Kidney glomerular epithelial cell (primary cell): ENCODE results near the gene RBMS1.
"Not testable (repeated sequence)": the region's sequence is repeated elsewhere in the genome, so short reads cannot be mapped to it uniquely, and the experiment has no call there.

Source experiments
- DNase-seq: peaks from one replicate; lab custom pipeline; 2025; lab: John Stamatoyannopoulos, UW

Gene RBMS1

DNA sequence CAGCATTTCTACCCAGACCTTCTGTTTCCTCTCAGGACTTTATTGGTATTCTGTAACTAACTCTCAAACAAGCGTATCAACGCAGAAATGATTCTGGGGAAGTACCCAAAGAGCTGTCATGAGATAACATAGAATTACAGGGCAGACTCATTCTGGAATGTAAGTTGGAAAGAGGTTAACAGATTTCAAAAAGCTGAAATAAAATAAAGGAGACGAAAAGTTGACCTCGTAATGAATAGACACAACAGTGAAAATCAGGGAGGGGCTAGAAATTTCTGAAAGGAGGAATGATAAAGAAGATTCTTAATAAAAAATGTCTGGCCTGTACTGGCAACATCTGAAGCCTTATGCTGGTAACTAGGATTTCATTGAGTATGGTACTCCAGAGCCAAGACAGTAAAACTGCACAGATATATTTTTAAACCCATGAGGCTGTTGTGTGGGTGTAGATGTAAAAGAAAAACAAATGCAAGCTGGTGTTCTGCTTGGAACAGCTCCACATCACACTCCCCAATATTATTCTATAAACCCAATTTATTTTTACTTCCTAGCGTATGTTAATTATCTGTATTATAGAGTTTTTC, 23.9 kb downstream of the RBMS1 start:
- no peak for DNase-seq

DNA sequence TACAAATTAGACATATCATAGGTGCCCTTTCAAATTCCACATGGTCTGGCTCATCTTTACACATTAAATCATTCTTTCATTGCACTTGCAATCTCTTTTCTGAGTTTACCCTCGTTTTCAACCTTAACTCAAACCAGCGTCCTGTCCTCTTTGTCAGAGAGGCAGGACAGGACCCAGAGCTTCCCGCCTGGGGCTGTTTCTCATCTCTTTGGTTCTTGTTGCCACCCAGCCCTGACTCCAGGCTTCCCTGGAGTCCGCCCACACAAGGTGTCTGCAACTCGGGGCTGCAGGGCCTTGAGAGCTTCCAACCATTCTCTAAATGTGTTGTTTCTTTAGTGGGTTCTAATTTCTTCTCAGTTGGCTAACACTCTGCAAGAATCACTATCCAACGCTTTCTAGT, 24.4 kb downstream of the RBMS1 start:
- no peak for DNase-seq

DNA sequence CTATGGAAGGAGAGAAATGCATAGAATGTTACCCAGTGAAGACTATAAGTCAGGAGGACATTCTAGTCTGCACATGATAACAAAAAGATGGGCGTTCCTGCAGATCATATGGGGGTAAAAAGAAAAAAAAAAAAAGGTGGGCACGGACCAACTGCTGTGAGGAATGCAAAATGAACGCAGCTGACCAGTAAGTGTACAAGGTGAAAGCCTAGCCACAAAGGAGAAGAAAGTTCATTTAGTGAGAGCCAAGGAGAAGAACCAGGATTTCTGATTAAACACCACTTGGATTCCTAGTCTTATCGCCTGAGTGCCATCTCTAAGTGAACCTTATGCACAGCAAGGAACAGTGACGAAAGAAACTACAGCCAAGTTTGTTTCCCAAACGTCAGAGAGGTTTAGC, 26.5 kb downstream of the RBMS1 start:
- DNase-seq: no peak

DNA sequence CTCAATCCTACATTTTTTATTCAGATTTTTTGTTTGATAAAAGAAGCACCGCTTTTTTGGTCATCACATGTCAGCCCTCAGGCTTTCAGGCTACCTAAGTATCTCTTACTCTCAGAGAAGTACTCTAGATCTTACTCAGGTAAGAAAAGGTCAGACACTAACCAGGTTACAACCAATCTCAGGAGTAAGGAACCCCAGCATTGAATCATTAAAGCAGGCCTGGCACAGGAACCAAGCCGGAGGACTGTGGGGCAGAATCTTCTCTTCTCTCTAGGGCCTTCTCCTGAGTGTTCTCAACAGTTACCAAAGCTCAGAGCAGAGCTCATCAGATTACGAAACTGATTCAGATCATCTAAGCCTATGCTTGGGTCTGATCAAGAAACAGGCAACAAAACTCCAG, 28.2 kb downstream of the RBMS1 start:
- DNase-seq: no peak

DNA sequence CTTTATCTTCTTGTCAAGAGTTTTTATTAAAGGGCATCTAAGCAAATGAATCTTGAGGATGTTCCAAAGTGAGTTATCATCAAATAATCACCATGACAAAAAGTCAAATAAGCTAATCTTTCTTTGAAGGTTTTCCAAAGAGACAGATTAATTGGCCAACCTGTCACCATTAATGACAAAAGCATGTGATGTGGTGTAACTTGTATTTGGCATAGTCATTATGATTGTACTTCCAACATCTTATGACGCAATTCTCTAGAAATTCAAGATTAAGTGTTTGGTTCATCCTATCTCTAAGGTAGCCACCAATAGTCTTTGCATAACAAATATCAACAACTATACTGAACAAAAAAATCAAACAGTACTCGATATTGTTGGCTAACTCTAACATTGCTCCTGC, 28.6 kb downstream of the RBMS1 start:
- no peak for DNase-seq

DNA sequence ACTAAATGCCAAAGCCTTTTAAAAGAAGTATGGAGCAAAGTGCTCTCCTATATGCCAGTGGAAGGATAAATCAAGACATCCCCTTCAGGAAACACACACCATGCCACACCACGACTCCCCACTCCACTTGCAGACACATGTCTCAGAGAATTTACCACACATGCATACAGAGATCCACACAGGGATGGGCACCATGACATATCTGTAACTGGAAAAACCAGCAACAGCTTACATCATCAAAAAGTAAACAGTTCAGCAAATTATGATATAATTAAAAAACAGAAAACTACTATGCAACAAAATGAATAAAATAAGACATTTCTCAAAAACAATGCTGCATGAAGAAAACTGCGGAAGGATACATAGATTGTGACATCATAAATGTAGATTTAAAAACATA, 29.6 kb downstream of the RBMS1 start:
- DNase-seq: no peak

DNA sequence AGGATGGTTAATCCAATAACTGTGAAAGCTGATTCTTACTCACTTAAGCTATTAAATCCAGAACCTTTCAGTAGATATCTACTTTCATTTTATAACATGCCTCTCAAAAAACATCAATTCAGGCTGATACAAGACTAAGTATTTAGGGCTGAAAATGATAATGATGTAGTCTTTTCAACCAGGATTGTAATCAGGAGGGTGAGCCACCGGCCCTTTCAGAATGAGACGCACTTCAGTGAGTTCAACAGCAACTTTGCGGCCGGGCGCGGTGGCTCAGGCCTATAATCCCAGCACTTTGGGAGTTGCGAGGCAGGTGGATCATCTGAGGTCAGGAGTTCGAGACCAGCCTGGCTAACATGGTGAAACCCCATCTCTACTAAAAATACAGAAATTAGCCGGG, 30.4 kb downstream of the RBMS1 start:
- DNase-seq: no peak

DNA sequence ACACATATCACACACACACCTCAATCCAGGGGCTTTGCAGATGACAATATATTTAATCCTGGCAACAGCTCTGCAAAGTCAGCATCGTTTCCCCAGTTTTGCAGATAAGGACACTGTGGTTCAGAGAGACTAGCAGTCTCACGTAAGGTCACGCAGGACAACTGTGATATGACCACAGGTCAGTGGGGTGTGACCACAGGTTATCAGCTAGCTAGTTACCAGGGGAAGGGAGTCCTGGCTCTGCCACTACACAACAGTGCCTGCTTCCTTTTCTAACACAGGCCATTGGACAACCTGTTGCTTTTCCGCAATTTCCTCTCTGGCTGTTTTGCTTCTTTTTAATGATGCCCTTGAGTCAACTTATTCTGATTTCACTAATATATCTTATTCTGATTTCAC, 33.3 kb downstream of the RBMS1 start:
- DNase-seq: no peak

DNA sequence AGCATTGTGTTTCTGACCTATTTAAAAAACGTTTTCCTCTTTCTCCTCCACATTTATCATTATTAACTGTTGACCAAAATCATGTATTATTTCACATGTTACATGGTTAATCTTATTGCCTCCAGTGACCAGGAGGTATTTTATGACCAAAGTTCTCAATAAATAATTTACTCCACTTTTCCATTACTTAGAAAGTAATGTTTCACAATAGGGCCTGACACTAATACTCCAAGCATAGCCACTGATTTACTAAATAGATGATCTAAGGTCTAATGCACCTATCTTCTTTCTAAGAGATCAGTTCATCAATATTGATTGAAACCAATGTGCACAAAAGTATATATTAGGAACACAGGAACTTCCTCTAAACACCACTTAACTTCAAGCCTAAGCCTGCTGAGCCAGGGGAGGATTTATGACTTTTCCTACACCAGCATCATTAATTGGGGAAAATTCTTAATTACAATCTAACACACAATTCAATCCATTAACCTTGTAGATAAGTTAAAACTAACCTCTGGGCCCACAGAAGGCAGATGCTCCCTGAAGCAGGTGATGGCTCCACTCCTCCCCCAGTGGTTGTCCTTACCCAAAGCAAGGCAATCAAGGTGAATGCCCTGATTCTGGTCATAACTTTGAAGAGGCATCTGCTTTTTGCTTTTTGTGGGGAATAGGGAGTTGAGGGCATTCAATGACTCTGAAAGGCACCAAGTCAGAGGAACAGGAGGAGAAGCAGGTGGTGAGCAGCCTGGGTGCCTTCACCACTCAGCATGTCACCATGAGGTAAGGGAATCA, 33.9 kb downstream of the RBMS1 start:
- no peak for DNase-seq

DNA sequence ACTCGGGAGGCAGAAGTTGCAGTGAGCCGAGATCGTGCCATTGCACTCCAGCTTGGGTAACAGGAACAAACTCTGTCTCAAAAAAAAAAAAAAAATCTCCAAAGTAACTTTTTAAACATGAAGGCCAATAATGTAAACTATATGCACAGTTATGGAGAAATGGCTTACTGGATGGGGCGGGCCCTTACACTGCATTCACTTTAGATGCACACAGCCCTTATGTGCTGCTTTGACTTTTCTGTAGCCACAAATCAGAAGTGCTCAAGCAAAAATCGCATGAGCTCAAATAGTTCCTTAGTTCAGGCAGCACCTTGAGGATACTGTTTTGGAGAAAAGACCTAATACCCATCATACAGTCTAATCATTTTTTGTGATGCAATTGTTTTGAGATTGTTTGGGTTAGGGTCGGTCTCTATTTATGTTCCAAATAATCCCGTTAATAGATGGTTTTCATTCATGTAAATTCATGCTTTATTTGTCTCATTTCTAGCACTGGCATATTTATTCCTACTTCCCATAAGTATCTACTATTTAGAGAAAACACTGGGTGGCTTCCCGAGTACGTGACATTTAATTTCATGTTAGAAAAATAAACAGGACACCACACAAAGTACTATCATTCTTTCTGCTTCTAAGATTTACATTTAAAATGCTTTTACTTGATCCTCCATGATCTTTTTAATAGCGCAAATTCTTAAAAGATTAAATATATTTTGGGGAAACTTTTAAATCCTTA, 34.7 kb downstream of the RBMS1 start:
- DNase-seq: no peak

DNA sequence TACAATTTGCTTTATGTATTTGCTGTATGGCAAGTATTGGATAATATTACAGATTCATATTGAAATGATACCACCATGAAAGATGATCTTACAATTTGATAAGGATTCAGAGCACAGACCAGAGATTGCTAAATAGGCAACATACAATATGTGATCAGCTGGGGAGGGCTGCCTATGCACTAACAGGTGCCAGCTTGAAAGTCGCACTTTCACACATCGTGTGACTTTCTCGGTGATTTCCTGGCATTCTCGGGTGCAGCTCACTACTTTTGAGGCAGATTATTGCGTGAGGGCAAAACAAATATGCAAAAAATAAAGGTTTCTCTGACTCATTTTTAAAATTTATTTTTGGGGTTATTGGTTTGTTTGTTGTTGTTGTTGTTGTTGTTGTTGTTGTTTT, 36.0 kb downstream of the RBMS1 start:
- no peak for DNase-seq

DNA sequence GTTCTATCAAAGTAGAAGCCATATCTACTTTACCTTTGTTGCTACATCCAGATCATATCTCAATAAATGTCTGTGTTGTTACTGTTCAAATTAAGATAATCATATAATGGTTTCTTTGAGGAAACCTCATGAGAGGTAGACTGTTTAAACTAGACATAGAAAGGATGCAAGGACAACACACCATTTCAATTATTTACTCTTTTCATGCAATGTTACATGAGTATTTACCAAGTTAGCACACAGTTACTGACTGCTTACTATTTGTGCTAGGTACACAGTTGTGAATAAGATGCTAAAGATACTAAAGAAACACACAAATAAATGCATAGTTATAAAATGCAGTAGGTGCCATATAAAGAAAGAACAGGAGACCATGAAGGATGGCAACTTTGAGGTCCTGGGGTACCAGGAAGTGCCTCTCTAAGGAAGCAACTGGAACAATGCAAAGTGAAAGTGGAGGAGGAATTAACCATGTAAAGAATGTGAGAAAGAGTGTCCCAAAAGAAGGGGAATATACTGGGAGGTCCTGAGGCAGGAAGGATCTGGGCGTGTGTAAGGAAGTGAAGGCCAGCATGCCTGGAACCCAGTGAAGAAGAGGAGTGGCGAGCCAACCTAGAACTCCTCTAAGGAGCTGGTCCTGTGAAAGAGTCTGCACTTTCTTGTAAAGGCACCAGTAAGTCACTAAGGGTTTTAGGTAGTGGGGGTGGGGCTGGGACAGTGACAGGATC, 39.4 kb downstream of the RBMS1 start:
- no peak for DNase-seq

DNA sequence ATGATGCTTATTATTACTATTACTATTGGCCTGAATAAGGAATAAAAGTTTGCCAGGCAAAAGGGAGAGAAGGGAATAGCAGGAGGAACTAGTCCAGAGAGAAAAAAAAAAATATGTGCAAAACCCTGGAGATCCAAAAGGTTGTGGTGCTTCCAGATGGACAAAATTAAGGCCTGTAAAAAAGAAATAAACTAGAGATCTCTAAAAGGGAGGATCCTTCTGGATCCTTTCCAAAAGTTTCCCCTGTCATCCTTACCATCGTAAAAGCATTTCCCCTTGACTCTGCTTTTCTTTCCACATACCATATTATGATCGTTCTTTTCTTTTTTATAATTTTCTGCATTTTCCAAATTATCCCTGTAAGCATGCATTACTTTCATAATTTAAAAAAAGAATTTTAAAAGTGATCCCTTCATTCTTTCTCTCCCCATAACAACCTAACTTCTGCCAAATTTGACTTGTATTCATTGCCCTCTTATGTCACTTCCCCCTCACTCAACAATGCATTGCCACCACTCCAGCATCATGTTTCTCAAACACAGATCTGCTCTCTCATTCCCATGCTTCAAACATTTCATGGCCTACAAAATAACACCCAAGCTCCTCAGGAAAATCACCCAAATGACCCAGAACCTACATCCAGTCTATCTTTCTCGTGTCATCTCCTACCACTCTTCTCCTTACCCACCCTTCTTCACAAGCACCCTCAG, 40.3 kb downstream of the RBMS1 start:
- DNase-seq: no peak

DNA sequence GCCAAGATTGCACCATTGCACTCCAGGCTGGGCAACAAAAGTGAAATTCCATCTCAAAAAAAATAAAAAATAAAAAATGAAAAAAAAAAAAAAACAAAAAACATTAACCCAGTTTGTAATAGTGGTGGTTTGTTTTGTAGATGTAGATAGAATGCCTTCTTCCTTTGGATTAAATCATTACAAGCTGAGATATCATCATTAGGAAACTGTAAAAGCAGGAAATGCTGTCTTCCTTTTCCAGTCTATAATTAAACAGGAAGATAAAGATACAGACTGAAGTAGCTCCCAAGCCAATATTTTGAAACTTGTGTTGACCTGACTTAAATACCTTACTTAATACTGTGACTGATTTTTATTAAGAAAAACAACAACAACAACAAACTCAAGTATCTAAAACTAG, 43.1 kb downstream of the RBMS1 start:
- no peak for DNase-seq

DNA sequence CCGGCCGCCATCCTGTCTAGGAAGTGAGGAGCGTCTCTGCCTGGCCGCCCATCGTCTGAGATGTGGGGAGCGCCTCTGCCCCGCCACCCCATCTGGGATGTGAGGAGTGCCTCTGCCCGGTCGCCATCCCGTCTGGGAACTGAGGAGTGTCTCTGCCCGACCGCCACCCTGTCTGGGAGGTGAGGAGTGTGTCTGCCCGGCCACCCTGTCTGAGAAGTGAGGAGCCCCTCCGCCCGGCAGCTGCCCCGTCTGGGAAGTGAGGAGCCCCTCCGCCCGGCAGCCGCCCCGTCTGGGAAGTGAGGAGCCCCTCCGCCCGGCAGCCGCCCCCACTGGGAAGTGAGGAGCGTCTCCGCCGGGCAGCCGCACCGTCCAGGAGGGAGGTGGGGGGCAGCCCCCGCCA, 44.8 kb downstream of the RBMS1 start:
- DNase-seq: not testable (repeated sequence)

DNA sequence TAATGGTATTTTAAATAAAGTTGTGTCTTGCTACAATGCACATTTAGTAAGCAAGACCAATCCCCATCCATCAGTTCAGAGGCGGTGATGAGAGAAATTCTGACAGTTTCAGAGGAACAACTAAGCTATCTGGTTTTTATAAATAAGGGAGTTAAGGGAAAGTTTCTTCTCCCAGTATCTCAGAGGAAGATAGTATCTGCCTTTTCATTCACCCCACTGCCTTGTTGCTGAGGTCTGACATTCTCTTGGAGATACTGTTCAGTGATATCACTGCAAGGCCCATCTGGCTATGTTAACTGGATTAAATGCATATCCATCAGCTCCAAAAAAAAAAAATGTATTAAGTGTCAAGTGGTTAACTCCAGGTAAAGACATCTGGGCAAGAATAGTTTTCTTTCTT, 47.9 kb downstream of the RBMS1 start:
- DNase-seq: no peak

DNA sequence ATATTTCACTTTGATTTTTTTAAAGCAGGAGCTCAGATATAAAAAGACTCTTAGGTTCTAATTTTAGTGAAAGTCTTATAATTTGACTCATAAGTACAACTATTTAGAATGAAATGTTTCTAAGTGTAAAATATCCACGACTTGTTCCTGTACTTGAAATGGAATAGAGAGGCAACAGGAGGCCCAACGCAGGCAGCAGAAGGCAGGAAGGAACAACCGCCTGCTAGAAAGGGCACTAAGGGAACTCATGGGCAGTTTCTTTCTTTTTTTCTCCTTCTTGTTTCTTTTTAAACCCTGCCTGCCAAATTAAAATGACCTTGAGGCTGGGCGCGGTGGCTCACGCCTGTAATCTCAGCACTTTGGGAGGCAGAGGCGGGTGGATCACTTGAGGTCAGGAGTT, 51.0 kb downstream of the RBMS1 start:
- no peak for DNase-seq

DNA sequence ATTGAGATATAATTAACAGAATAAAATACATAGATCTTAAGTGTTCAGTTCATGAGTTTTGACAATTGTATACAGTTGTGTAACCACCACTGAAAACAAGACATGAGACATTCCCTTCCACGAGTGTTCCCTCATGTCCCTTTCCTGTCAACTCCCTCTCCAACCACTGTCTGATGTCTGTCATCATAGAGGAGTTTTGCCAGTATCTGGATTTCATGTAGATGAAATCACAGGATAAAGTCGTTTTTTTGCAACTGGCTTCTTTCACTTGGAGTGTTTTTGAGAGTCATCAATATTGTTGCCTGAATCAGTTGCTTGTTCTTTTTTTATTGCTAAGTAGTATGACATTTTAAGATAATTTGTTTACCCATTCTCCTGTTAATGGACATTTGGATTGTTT, 52.7 kb downstream of the RBMS1 start:
- no peak for DNase-seq

DNA sequence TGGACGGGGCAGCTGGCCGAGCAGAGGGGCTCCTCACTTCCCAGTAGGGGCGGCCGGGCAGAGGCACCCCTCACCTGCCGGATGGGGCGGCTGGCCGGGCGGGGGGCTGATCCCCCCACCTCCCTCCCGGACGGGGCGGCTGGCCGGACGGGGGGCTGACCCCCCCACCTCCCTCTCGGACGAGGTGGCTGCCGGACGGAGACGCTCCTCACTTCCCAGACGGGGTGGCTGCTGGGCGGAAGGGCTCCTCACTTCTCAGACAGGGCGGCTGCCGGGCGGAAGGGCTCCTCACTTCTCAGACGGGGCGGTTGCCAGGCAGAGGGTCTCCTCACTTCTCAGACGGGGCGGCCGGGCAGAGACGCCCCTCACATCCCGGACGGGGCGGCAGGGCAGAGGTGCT, 54.6 kb downstream of the RBMS1 start:
- not testable (repeated sequence) for DNase-seq

DNA sequence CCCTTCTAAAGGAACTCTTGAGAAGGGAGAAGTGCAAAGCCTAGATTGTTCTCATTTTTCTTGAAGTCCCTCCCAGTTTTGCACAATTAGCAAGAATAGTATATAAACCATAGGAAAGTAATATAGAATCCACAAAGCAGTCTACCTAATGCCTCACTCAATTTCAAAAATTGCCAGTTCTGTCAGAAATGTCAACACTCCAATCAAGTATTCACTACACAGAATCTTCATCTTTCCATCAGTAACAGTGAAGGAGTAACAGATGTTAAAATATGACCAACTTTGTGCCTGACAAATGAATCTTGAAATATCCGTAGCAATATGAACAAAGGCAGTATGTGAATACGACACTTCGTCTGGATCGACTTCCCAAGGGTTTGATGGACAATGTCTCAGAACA, 56.3 kb downstream of the RBMS1 start:
- no peak for DNase-seq

DNA sequence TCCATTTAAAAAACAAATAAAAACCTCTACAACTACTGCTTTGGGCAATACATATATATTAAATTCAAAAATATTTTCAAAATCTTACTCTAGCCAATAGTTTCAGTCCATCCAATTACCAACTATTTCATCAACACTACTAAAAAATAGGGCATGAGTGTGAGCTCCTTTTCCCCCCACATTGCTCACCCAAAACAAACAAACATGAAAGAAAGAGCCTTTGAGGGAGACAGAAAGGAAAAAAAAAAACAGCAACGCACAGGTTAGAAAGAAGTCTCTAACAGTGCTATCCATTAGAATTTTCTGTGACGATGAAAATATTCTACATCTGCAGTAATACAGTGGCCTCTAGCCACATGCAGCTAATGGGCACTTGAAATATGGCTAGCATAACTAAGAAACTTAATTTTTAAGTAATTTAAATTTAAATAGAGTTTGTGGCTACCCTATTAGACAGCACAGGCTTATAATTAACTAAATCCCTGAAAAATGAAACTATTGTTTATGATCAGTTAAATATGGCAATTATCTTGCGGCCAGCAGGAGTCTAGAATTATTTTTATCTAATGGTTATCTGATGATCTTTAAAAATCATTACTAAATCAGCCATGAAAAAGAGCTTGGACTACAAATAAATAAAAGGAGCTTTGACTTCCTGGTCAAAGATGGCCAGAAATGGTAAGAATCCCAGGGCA, 59.2 kb downstream of the RBMS1 start:
- no peak for DNase-seq
